Gastrocnemius medialis (tissue), 4 donors: ENCODE measurements around the gene OCSTAMP.

Source experiments
- CTCF ChIP-seq, 5 experiments: fragments of 450-650 bp in 3 of 5; fragments of 200-600 bp in 2 of 5; sonication (generic) in 2 of 5; IDR thresholded peaks in 4 of 5; conservative IDR thresholded peaks in 1 of 5; 1 replicate in 4 of 5; 2 replicates in 1 of 5; pipeline ENCODE4 v1.5.1; 2016 to 2019; ENCODE audit warnings: antibody characterized with exemption in 5 of 5, mild to moderate bottlenecking in 3 of 5, moderate library complexity in 3 of 5
- POLR2A ChIP-seq, 2 donors: fragments of 450-650 bp; IDR thresholded peaks; one replicate each; pipeline ENCODE4 v1.6.1; 2017; ENCODE audit warnings: antibody characterized with exemption in 2 of 2, mild to moderate bottlenecking in 2 of 2, moderate library complexity in 2 of 2

GRCh38 chr20:46520540-46520939 lies 29.9 kb downstream of the OCSTAMP start:
- TF ChIP-seq CTCF (IDR thresholded peaks at IDR 0.05 in 4 of 5, conservative IDR thresholded peaks at IDR 0.05 in 1 of 5), result no peak
- no peak for TF ChIP-seq POLR2A (IDR thresholded peaks at IDR 0.05)
